Stomach (tissue), 9 donors: Measurements from ENCODE around the gene CELSR1. TPM values are rescaled to one million over a fixed set of nuclear protein-coding genes. Genes with fewer than 3 reads are reported as not detected.

Experiments used
- DNase-seq, 2 donors: peaks; one replicate each; pipeline versions ENCODE4 v3.0.0 to v3.0.0-alpha.2; 2013 to 2019
- H3K27ac ChIP-seq, 5 donors: fragments of 200-600 bp in 4 of 5; sonication (generic) in 4 of 5; one replicate each; pipeline ENCODE4 v1.5.1; 2013 to 2019; ENCODE audit warnings: mild to moderate bottlenecking in 1 of 5, moderate library complexity in 1 of 5
- H3K27me3 ChIP-seq, 3 donors: fragments of 200-600 bp; sonication (generic); one replicate each; pipeline ENCODE4 v1.5.1; 2017 to 2019; ENCODE audit warnings: mixed run types in 1 of 3
- H3K36me3 ChIP-seq, 4 donors: fragments of 200-600 bp; sonication (generic); 1 replicate in 3 of 4; 2 replicates in 1 of 4; pipeline ENCODE4 v1.5.1; 2016 to 2019
- H3K4me1 ChIP-seq, 4 donors: fragments of 200-600 bp; sonication (generic); one replicate each; pipeline ENCODE4 v1.5.1; 2016 to 2019
- H3K4me3 ChIP-seq, 4 donors: fragments of 200-600 bp; sonication (generic) in 3 of 4; one replicate each; pipeline ENCODE4 v1.5.1; 2016 to 2019; ENCODE audit warnings: mild to moderate bottlenecking in 1 of 4
- H3K9me3 ChIP-seq, 4 donors: fragments of 200-600 bp; sonication (generic); one replicate each; pipeline ENCODE4 v1.5.1; 2016 to 2019
- CTCF ChIP-seq, 7 experiments: fragments of 450-650 bp in 4 of 7; fragments of 200-600 bp in 3 of 7; sonication (generic) in 3 of 7; IDR thresholded peaks; one replicate each; pipeline ENCODE4 v1.5.1; 2016 to 2019; ENCODE audit warnings: antibody characterized with exemption in 7 of 7, control low read depth in 2 of 7, mild to moderate bottlenecking in 1 of 7
- EP300 ChIP-seq: sonication (generic); formaldehyde crosslinking; IDR thresholded peaks from one replicate; pipeline ENCODE4 v1.6.1; 2017; ENCODE audit warnings: antibody characterized with exemption
- POLR2A ChIP-seq, 4 donors: fragments of 450-650 bp; IDR thresholded peaks; one replicate each; pipeline ENCODE4 v1.6.1; 2016; ENCODE audit warnings: antibody characterized with exemption in 4 of 4, control low read depth in 2 of 4, mild to moderate bottlenecking in 1 of 4, moderate library complexity in 1 of 4
- POLR2AphosphoS5 ChIP-seq, 3 donors: sonication (generic); formaldehyde crosslinking; IDR thresholded peaks; one replicate each; pipeline ENCODE4 v1.6.1; 2016; ENCODE audit warnings: antibody characterized with exemption in 3 of 3
- WGBS, 5 donors: extraction: QIAGEN DNeasy Blood & Tissue Kit in 3 of 5; methylation state at CpG; one replicate each; pipeline versions ENCODE4 v1.1.5 to v1.1.7; 2013 to 2018; 5-methylcytosine and 5-hydroxymethylcytosine counted together
- intact Hi-C: fragments of 100-400 bp; cut with DNase I; formaldehyde crosslinking; loops from one replicate; pipeline ENCODE4 v1.15.1; 2023; ENCODE audit warnings: low total_unique reads
- polyA plus RNA-seq, 3 donors: library from polyadenylated mRNA; stranded (reverse); fragments of 200-250 nt; gene quantifications; one replicate each; pipeline ENCODE4 v1.2.3, GENCODE V29; 2013
- total RNA-seq, 5 donors: library from RNA; depleted of rRNA; stranded (reverse); fragments of >200 nt; gene quantifications; one replicate each; pipeline versions ENCODE4 v1.1.0 to v1.2.3, GENCODE V29; 2014 to 2016
- donor health status: healthy with polysubstance abuse.
- donor health status: Bipolar disorder and iron deficiency.
- donor health status: healthy.

The CELSR1 gene
- total and polyA plus RNA-seq, 8 donors, result 0.29 to 78.2 (median 13.4) TPM

GRCh38 chr22:46534177-46534776 is 3.1 kb downstream of the CELSR1 start:
- Histone ChIP-seq H3K36me3 (no peaks in the 10 kb centered on the region), H3K27me3 (peaks cover 0 to 50% (median 22%) of the 10 kb centered on the region in 3 donors), H3K27ac (no peak overlapping the region), H3K9me3 (no peaks in the 10 kb centered on the region), H3K4me3 (peak overlapping the region in 1 of 4 donors; percentile 31), H3K4me1 (peaks cover 28 to 44% (median 40%) of the 10 kb centered on the region in 4 donors)
- 96 to 98% (median 97%) methylated on average over 25 to 30 of the region's 30 CpGs for WGBS, 5 donors
- intact Hi-C loops, result no loop called here
- no peak for TF ChIP-seq CTCF (IDR thresholded peaks at IDR 0.05)
- no peak for TF ChIP-seq POLR2A (IDR thresholded peaks at IDR 0.05)
- TF ChIP-seq POLR2AphosphoS5 (IDR thresholded peaks at IDR 0.05), result no peak
- no peak for TF ChIP-seq EP300
- DNase-seq, result no peak

- Histone ChIP-seq H3K4me1 (peaks cover 18 to 36% (median 32%) of the 10 kb centered on the region in 4 donors), H3K27ac (no peak overlapping the region), H3K4me3 (peak overlapping the region; percentile 1 to 31 (median 12)), H3K9me3 (no peaks in the 10 kb centered on the region), H3K36me3 (no peaks in the 10 kb centered on the region), H3K27me3 (peaks cover 0 to 40% (median 17%) of the 10 kb centered on the region in 3 donors)
- intact Hi-C loops, result no loop called here
- TF ChIP-seq POLR2A (IDR thresholded peaks at IDR 0.05) (no peak), POLR2AphosphoS5 (IDR thresholded peaks at IDR 0.05) (no peak), EP300 (no peak), CTCF (IDR thresholded peaks at IDR 0.05) (no peak)
- WGBS, 5 donors, result 75 to 89% (median 81%) methylated on average over 28 to 41 of the region's 41 CpGs
- no peak for DNase-seq
Measured at GRCh38 chr22:46533070-46533833, 4.2 kb downstream of the CELSR1 start.

GRCh38 chr22:46532416-46532815 is 5.0 kb downstream of the CELSR1 start:
- H3K27me3 ChIP-seq, result peaks cover 0 to 31% (median 9%) of the 10 kb centered on the region in 3 donors
- H3K4me1 ChIP-seq, result peaks cover 9 to 36% (median 28%) of the 10 kb centered on the region in 4 donors
- no peaks in the 10 kb centered on the region for H3K36me3 ChIP-seq
- WGBS, 5 donors, result 18 to 46% (median 34%) methylated on average over 3 of the region's 3 CpGs
- H3K4me3 ChIP-seq, result peak overlapping the region in 2 of 4 donors; percentile 9 to 31
- H3K9me3 ChIP-seq, result no peaks in the 10 kb centered on the region
- no peak for DNase-seq
- TF ChIP-seq EP300 (no peak), POLR2AphosphoS5 (IDR thresholded peaks at IDR 0.05) (no peak), CTCF (IDR thresholded peaks at IDR 0.05) (no peak), POLR2A (IDR thresholded peaks at IDR 0.05) (no peak)
- intact Hi-C loops, result no loop called here
- no peak overlapping the region for H3K27ac ChIP-seq

DNA sequence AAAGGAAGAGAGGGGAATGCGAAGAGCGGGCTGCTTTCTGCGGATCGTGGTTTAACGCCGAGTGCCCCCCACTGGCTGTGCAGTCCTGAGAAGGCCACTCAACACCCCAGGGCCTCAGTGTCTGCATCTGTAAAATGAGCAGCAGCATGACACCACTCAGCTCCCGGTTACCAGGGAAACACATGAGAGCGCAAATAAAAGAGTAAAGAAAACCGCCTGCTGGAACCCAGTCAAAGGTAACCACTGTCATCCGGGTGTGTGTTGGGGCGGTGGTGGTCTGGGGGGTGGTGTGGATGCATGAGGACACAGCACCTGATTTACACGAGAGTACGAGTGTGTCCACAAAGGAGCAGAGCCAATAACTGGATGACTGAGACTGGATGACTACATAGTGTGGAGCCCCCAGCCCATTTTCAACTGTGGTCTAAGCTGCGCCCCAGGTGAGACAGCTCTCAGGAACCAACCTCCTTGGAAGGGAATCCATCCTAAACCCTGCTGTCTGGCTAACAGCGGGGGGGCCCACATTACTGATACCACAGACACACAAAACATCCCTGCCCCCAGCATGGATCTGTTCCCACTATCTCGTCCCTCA is 5.7 kb downstream of the CELSR1 start:
- 80 to 88% (median 84%) methylated on average over 16 of the region's 16 CpGs for WGBS, 5 donors
- Histone ChIP-seq H3K4me3 (no peak overlapping the region), H3K4me1 (peaks cover 9 to 43% (median 31%) of the 10 kb centered on the region in 4 donors), H3K27ac (no peak overlapping the region), H3K36me3 (no peaks in the 10 kb centered on the region), H3K27me3 (peaks cover 0 to 32% (median 9%) of the 10 kb centered on the region in 3 donors), H3K9me3 (no peaks in the 10 kb centered on the region)
- intact Hi-C loops, result no loop called here
- no peak for DNase-seq
- no peak for TF ChIP-seq CTCF (IDR thresholded peaks at IDR 0.05)
- TF ChIP-seq POLR2A (IDR thresholded peaks at IDR 0.05), result no peak
- no peak for TF ChIP-seq EP300
- no peak for TF ChIP-seq POLR2AphosphoS5 (IDR thresholded peaks at IDR 0.05)
